LNCaP clone FGC (cell line): Measurements from ENCODE around the gene SLC25A47.
A peak's percentile ranks its signal among the peaks of the same experiment; 100 is the strongest.
"Not testable (repeated sequence)": the region's sequence is repeated elsewhere in the genome, so short reads cannot be mapped to it uniquely, and the experiment has no call there.

Source experiments
- DNase-seq: peaks from one replicate; pipeline ENCODE4 v3.0.0-alpha.2; 2011; ENCODE audit warnings: low read depth
- H3K4me3 ChIP-seq: 2 replicates; pipeline ENCODE4 v1.5.1; 2011; ENCODE audit warnings: mild to moderate bottlenecking, low read depth, low read length, control low read depth
- CTCF ChIP-seq: IDR thresholded peaks from 2 replicates; pipeline ENCODE4 v1.5.1; 2012; ENCODE audit warnings: mild to moderate bottlenecking; ENCODE audit not compliant: control insufficient read depth, insufficient read depth; ENCODE audit errors: extremely low read depth

Gene SLC25A47

GRCh38 chr14:100307766-100308426 is 15.2 kb upstream of the SLC25A47 start:
- DNase-seq: peak; percentile 17
- peak overlapping the region; percentile 76 for H3K4me3 ChIP-seq
- no peak for TF ChIP-seq CTCF

GRCh38 chr14:100308427-100308792 is 14.7 kb upstream of the SLC25A47 start:
- DNase-seq, H3K4me3 ChIP-seq: not testable (repeated sequence)

- no peak for TF ChIP-seq CTCF
- no peak for DNase-seq
- no peak overlapping the region for H3K4me3 ChIP-seq
These were observed 14.0 kb upstream of the SLC25A47 start for GRCh38 chr14:100309028-100309737.

GRCh38 chr14:100312110-100312876 is 10.8 kb upstream of the SLC25A47 start:
- not testable (repeated sequence) for H3K4me3 ChIP-seq, DNase-seq

GRCh38 chr14:100312877-100313400 is 10.2 kb upstream of the SLC25A47 start:
- TF ChIP-seq CTCF: no peak
- H3K4me3 ChIP-seq: no peak overlapping the region
- DNase-seq: no peak

- no peak for DNase-seq
- no peak overlapping the region for H3K4me3 ChIP-seq
- no peak for TF ChIP-seq CTCF
These were observed 9.5 kb upstream of the SLC25A47 start for GRCh38 chr14:100313464-100314230.

GRCh38 chr14:100314724-100315123 is 8.4 kb upstream of the SLC25A47 start:
- DNase-seq: no peak
- no peak overlapping the region for H3K4me3 ChIP-seq
- no peak for TF ChIP-seq CTCF
